Peyer's patch (tissue), 4 donors: ENCODE results near the gene DSCAML1.

Experiments
- POLR2A ChIP-seq, 2 donors: fragments of 450-650 bp; IDR thresholded peaks; one replicate each; pipeline ENCODE4 v1.5.1; 2017; ENCODE audit warnings: antibody characterized with exemption in 2 of 2, mild to moderate bottlenecking in 2 of 2, moderate library complexity in 2 of 2
- TF ChIP-seq, protein P1 (sequence below), 6 experiments: fragments of 450-650 bp in 4 of 6; fragments of 200-600 bp in 2 of 6; sonication (generic) in 1 of 6; IDR thresholded peaks; one replicate each; pipeline ENCODE4 v1.5.1; 2017 to 2019; ENCODE audit warnings: antibody characterized with exemption in 6 of 6, mild to moderate bottlenecking in 3 of 6, moderate library complexity in 1 of 6

GRCh38 chr11:117820071-117820470 lies 23.1 kb upstream of the DSCAML1 start:
- TF ChIP-seq, protein P1, sequence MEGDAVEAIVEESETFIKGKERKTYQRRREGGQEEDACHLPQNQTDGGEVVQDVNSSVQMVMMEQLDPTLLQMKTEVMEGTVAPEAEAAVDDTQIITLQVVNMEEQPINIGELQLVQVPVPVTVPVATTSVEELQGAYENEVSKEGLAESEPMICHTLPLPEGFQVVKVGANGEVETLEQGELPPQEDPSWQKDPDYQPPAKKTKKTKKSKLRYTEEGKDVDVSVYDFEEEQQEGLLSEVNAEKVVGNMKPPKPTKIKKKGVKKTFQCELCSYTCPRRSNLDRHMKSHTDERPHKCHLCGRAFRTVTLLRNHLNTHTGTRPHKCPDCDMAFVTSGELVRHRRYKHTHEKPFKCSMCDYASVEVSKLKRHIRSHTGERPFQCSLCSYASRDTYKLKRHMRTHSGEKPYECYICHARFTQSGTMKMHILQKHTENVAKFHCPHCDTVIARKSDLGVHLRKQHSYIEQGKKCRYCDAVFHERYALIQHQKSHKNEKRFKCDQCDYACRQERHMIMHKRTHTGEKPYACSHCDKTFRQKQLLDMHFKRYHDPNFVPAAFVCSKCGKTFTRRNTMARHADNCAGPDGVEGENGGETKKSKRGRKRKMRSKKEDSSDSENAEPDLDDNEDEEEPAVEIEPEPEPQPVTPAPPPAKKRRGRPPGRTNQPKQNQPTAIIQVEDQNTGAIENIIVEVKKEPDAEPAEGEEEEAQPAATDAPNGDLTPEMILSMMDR (IDR thresholded peaks at IDR 0.05), result peak in 2 of 6 experiments; percentile 12 to 19
- no peak for TF ChIP-seq POLR2A (IDR thresholded peaks at IDR 0.05)
